Astrocyte of the spinal cord (primary cell): Measurements from ENCODE around the gene CACNA1C.

Experiments
- DNase-seq: peaks from one replicate; pipeline ENCODE4 v3.0.0; 2011; ENCODE audit warnings: low read depth, low spot score
- H3K4me3 ChIP-seq: 2 replicates; pipeline ENCODE4 v1.5.1; 2011; ENCODE audit warnings: low read depth, mild to moderate bottlenecking, low read length, moderate library complexity
- in situ Hi-C: cut with HindIII; loops from 2 replicates; pipeline ENCODE4 v1.10.0; 2017; ENCODE audit warnings: low sequenced_read_pairs
- TF ChIP-seq, protein P1 (sequence below): IDR thresholded peaks from 2 replicates; pipeline ENCODE4 v1.5.1; 2012; ENCODE audit warnings: low read depth, mild to moderate bottlenecking, low read length, inconsistent platforms

Gene CACNA1C

DNA sequence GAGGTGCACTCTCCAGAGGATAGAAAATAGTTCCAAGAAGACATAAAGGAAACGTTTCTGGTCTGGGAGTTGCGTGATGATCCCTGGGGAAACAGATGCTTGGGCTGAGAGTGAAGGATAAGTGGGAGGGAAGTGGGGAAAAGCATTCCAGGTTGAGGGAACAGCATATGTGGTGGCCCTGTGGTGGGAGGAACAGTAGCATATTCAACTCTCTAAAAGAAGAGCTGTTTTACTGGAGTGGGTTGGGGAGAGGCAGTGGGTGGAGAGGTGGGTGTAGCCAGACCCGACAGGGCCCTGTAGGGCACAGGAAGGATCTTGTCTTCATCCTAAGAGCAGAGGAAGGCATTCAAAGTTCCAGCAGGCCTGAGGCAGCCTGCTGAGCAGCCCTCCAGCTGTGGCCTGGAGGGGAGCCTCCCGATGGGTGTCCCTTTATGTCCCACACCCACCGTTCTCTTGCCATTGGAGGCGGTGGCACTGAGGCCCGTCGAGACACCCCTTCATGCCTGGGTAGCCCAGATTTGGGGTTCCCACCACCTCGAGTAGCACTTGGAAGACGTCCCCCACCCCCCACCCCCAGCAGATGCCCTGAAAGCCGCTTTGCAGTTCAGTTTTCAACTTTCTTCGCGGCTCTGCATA, 431.5 kb downstream of the CACNA1C start:
- TF ChIP-seq, protein P1, sequence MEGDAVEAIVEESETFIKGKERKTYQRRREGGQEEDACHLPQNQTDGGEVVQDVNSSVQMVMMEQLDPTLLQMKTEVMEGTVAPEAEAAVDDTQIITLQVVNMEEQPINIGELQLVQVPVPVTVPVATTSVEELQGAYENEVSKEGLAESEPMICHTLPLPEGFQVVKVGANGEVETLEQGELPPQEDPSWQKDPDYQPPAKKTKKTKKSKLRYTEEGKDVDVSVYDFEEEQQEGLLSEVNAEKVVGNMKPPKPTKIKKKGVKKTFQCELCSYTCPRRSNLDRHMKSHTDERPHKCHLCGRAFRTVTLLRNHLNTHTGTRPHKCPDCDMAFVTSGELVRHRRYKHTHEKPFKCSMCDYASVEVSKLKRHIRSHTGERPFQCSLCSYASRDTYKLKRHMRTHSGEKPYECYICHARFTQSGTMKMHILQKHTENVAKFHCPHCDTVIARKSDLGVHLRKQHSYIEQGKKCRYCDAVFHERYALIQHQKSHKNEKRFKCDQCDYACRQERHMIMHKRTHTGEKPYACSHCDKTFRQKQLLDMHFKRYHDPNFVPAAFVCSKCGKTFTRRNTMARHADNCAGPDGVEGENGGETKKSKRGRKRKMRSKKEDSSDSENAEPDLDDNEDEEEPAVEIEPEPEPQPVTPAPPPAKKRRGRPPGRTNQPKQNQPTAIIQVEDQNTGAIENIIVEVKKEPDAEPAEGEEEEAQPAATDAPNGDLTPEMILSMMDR = no peak
- DNase-seq = no peak
- in situ Hi-C loops = no loop called here
- no peak overlapping the region for H3K4me3 ChIP-seq

DNA sequence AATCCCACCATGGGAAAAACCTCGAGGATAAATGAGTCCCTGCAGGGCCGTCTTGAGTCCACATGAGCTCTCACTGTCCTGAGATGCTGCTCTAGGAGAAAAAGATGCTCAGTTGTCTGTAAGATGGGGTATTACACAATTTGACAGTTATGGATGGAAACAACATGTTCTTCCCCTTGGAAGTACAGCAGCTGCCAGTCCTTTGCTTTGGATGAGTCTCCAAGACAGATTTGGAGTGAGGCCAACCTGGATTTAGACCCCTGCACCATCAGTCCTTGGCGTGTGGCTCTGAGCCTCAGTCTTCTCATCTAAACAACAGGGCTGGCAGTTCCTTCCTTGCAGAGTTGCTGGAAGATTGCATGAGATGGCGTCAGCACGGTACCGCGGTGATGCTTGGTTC, 432.9 kb downstream of the CACNA1C start:
- no peak overlapping the region for H3K4me3 ChIP-seq
- in situ Hi-C loops = no loop called here
- no peak for DNase-seq
- TF ChIP-seq, protein P1 = no peak

DNA sequence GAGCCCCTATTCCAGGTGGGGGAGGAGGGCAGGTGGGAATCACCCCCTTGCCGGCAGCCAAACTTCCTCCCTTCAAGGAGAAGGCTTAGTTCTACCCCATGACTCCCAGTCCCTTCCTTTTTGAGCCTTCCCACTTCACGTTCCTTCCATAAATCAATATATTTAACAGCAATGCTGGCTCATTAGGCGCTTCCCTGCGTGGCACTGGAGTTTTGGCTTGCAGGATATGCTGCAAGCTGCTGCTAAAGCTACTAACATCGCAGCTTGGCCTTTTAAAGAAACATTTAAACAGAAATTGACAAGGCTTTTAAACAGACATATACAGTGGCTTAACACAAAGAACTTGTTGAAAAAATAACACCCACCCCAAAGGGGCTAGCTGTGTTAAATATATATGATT, 434.0 kb downstream of the CACNA1C start:
- TF ChIP-seq, protein P1 = no peak
- in situ Hi-C loops = no loop called here
- no peak for DNase-seq

DNA sequence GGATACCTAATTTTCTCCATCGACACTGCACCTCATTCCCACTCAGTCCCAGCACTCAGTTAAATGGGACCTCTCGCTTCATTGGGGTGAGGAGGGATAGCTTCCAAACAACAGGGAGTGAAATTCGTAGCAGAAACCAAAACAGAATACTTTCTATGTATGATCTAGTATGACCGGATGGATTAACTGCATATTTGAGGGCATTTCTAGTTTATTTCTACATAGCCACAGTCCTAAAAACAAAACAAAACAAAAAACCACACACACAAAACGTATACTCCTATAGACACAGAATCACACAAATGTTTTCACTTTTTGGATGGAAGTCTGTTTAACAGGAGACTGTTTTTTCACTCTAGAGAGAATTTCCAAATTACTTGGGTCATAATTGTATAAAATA, 434.5 kb downstream of the CACNA1C start:
- in situ Hi-C loops = no loop called here
- TF ChIP-seq, protein P1 = no peak
- no peak overlapping the region for H3K4me3 ChIP-seq
- no peak for DNase-seq

More for the DNA sequence above, 434.0 kb downstream of the CACNA1C start:
- no peak overlapping the region for H3K4me3 ChIP-seq

DNA sequence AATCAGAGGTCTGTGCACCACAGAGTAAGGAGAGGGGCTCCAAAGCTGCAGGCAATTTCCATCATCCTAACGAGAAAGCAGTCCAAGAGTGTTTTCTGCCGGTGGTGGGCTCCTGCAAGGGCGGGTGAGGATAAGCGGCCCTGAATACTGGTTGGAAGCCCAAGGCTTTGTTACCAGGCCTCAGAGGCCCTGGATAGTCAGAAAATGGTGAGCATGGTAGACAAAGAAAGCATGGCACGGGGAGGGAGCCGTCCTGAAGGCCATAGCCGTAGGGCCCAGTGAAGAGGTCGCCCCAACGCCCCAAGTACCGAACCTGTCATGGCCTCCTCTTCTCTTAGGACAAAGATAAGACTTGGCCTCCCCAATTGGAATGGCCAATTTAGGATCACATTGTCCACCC, 435.3 kb downstream of the CACNA1C start:
- in situ Hi-C loops = no loop called here
- TF ChIP-seq, protein P1 = no peak

DNA sequence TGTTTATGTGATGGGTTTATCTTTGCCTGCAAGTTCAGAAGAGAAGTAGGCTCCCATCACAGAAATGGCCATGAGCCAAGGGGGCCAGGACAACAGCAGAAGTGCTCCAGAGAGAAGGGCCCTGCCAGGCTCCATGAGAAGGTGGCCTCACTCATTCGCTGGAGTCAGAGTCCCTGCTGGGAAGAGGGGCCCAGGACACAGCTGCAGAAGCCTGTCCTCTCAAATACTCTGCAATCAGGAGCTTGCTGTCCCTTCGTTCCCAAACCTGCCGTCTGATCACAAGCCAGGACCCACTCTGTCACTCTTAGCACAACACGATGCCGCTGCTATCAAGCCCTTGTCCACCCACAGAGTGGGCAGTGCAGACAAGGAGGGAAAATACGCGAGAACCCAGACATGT, 435.8 kb downstream of the CACNA1C start:
- H3K4me3 ChIP-seq = no peak overlapping the region
- no peak for DNase-seq
- in situ Hi-C loops = no loop called here
- TF ChIP-seq, protein P1 = no peak

More for the DNA sequence above, 435.3 kb downstream of the CACNA1C start:
- H3K4me3 ChIP-seq = no peak overlapping the region
- DNase-seq = no peak

DNA sequence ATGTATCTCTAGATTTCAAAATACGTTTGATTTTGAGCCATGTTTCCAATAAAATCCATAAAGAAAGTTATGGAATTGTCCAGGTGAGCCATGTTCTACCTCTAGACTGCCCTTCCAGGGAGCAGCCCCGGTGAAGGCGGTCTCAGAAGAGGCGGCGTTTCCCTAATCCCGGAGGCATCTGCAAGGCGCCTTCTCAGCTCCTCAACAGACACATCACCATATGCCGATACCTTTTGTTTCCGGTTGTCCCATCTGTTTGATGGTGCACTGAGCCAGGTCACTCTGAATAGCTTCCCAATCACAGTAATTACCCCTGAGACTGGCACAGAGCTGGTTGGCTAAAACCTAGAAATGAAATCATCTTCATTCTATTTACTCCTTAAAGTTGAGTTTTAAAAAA, 436.5 kb downstream of the CACNA1C start:
- DNase-seq = no peak
- H3K4me3 ChIP-seq = no peak overlapping the region
- in situ Hi-C loops = no loop called here
- TF ChIP-seq, protein P1 = no peak
